ENCODE data around the gene NEAT1. TPM values are rescaled to one million over a fixed set of nuclear protein-coding genes. Genes with fewer than 3 reads are reported as not detected.

The NEAT1 gene
- total and polyA plus RNA-seq, 12 donors = 20.9 to 6,838 (median 335) TPM

DNA sequence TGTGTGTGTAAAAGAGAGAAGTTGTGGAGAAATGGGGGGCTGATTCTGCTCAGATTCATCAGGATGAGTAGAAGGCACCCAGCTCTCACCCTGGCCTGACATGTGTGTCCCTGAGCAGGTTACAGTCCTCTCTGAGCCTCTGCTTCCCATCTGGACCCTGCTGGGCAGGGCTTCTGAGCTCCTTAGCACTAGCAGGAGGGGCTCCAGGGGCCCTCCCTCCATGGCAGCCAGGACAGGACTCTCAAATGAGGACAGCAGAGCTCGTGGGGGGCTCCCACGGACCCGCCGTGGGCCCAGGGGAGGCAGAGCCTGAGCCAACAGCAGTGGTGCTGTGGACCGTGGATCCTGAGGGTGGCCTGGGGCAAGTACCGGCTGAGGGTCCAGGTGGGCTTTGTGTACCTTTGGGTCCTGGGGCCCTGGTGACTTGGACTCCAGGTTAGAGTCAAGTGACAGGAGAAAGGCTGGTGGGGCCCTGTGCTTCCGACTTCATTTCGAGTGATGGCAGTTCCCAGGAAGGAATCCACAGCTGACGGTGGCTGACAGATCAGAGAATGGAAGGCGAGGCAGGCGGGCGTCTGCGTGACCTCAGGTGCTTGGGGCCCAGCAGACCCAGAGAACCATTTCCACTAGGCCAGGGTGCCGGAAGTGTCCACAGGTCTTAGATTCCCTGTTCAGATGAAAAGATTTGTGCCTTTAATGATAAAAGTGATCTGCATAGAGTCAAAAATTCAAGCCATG lies 21.9 kb downstream of the NEAT1 start:
- WGBS, 4 donors = 78 to 84% (median 81%) methylated on average over 8 to 14 of the region's 14 CpGs
- Histone ChIP-seq H3K9me3 (replicated peaks in 1 of 3) (no peaks in the 10 kb centered on the region), H3K27me3 (no peaks in the 10 kb centered on the region), H3K4me1 (replicated peaks in 1 of 2) (peaks cover 0 to 42% of the 10 kb centered on the region in 2 donors), H3K4me3 (no peak overlapping the region), H3K27ac (peak overlapping the region in 4 of 5 donors; percentile 59 to 100 (median 74)), H3K36me3 (replicated peaks in 1 of 2) (peaks cover 0 to 35% of the 10 kb centered on the region in 2 donors)
- intact Hi-C loops (cut with DNase I) = no loop called here
- TF ChIP-seq POLR2A (IDR thresholded peaks at IDR 0.05) = no peak
- TF ChIP-seq, protein P1, sequence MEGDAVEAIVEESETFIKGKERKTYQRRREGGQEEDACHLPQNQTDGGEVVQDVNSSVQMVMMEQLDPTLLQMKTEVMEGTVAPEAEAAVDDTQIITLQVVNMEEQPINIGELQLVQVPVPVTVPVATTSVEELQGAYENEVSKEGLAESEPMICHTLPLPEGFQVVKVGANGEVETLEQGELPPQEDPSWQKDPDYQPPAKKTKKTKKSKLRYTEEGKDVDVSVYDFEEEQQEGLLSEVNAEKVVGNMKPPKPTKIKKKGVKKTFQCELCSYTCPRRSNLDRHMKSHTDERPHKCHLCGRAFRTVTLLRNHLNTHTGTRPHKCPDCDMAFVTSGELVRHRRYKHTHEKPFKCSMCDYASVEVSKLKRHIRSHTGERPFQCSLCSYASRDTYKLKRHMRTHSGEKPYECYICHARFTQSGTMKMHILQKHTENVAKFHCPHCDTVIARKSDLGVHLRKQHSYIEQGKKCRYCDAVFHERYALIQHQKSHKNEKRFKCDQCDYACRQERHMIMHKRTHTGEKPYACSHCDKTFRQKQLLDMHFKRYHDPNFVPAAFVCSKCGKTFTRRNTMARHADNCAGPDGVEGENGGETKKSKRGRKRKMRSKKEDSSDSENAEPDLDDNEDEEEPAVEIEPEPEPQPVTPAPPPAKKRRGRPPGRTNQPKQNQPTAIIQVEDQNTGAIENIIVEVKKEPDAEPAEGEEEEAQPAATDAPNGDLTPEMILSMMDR (IDR thresholded peaks at IDR 0.05) = no peak
- peak; percentile 52 to 77 (median 68) for DNase-seq

DNA sequence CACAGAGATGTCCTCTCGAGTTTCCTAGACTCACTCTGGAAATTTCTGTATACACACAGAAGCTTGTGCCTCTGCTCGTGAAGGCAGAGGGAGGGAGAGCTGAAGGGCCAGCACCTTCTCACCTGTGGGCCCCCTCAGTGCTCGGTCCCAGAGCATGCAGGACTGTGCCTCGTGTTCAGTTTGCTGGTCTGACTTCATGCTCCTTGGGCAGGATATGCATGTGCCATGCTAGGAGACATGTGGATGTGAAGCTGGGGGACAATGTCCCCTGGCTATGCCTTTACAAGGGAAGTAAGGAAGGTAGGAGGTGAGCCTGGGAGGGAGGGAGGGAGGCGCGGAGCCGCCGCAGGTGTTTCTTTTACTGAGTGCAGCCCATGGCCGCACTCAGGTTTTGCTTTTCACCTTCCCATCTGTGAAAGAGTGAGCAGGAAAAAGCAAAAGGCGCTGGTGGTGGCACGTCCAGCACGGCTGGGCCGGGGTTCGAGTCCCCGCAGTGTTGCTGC lies 22.6 kb downstream of the NEAT1 start:
- Histone ChIP-seq H3K27me3 (no peaks in the 10 kb centered on the region), H3K27ac (peak overlapping the region in 4 of 5 donors; percentile 59 to 100 (median 74)), H3K4me3 (no peak overlapping the region), H3K9me3 (replicated peaks in 1 of 3) (no peaks in the 10 kb centered on the region), H3K4me1 (replicated peaks in 1 of 2) (peaks cover 0 to 35% of the 10 kb centered on the region in 2 donors), H3K36me3 (replicated peaks in 1 of 2) (peaks cover 0 to 33% of the 10 kb centered on the region in 2 donors)
- TF ChIP-seq POLR2A (IDR thresholded peaks at IDR 0.05) = peak in 1 of 2 donors; percentile 14
- TF ChIP-seq, protein P1 (IDR thresholded peaks at IDR 0.05) = no peak
- peak; percentile 44 to 76 (median 64) for DNase-seq
- 73 to 85% (median 85%) methylated on average over 14 to 15 of the region's 15 CpGs for WGBS, 4 donors
- intact Hi-C loops (cut with DNase I) = no loop called here

DNA sequence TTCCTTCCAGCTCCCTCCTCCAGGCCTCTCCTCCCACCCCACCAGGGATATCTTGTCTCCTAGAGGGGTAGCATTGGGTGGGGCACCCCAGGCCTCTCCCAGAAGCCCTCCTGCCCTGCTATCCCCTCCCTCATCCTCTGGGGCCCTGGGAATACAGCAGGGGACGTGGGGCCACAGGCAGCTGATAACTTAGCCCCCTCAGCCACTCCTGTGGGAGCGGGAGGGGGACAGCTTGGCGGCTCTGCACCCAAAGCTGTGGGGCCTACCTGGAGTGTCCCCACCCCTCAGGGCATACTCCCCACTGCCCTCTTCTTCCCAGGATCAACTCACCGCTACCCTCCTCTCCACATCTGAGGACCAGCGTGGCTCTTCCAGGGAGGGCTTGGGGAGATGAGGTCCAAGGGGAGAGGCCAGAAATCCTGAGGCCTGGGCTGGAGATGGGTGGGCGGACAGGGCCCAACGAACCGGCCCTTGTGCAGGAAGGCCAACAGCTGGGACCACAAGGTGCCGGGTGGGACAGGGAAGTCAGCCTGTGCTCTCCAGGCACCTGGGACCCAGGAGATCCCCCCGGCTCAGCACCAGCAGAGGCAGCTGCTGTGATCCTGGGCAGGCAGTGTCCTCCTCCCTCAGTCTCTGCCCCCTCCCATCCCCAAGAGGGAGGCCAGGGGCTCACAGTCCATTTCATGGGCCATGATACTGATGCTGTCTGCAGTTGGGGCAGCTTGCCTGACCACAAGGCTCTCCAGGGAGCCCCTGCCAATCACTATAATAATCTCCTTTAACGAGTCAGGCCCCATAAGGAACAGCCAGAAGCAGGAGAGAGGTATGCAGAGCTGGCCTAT lies 23.2 kb downstream of the NEAT1 start:
- WGBS, 4 donors = 53 to 82% (median 72%) methylated on average over 4 to 11 of the region's 11 CpGs
- H3K9me3 ChIP-seq (replicated peaks in 1 of 3) = no peaks in the 10 kb centered on the region
- peak; percentile 52 to 78 (median 69) for DNase-seq
- TF ChIP-seq POLR2A (IDR thresholded peaks at IDR 0.05) = peak in 1 of 2 donors; percentile 26
- TF ChIP-seq, protein P1 (IDR thresholded peaks at IDR 0.05) = no peak
- H3K27ac ChIP-seq = peak overlapping the region in 4 of 5 donors; percentile 46 to 100 (median 74)
- no peaks in the 10 kb centered on the region for H3K27me3 ChIP-seq
- no peak overlapping the region for H3K4me3 ChIP-seq
- peaks cover 0 to 29% of the 10 kb centered on the region in 2 donors for H3K4me1 ChIP-seq (replicated peaks in 1 of 2)
- intact Hi-C loops (cut with DNase I) = no loop called here
- peaks cover 0 to 33% of the 10 kb centered on the region in 2 donors for H3K36me3 ChIP-seq (replicated peaks in 1 of 2)
